Epidermal melanocyte (primary cell): ENCODE data around the gene MAFG.

Experiments
- DNase-seq: peaks from one replicate; pipeline ENCODE4 v3.0.0; 2011; ENCODE audit warnings: low spot score; ENCODE audit not compliant: insufficient read length

Gene MAFG

GRCh38 chr17:81868674-81869220 lies 58.8 kb downstream of the MAFG start:
- DNase-seq, result peak; percentile 6
